GM19455 (cell line): ENCODE results near the gene ANKRD55.

ENCODE experiments used
- ATAC-seq: cut with Tn5 transposase; IDR thresholded peaks from one replicate; pipeline ENCODE4 v1.9.1; 2021; ENCODE audit not compliant: unreplicated experiment

The ANKRD55 gene

GRCh38 chr5:56054666-56055065 lies 178.5 kb downstream of the ANKRD55 start:
- no peak for ATAC-seq

- no peak for ATAC-seq
These were observed 179.8 kb downstream of the ANKRD55 start for GRCh38 chr5:56053363-56053762.

- ATAC-seq, result no peak
These were observed 180.4 kb downstream of the ANKRD55 start for GRCh38 chr5:56052735-56053134.

GRCh38 chr5:56050551-56051255 lies 182.4 kb downstream of the ANKRD55 start:
- no peak for ATAC-seq
